22Rv1 (cell line): ENCODE results near the gene VGLL4.

Experiments used
- ZFX ChIP-seq: fragments of 450-650 bp; IDR thresholded peaks from 2 replicates; pipeline ENCODE4 v1.6.1; 2017; ENCODE audit warnings: antibody characterized with exemption, borderline replicate concordance
- TF ChIP-seq, protein P1 (sequence below): fragments of 450-650 bp; IDR thresholded peaks from 2 replicates; pipeline ENCODE4 v1.5.1; 2017; ENCODE audit warnings: mild to moderate bottlenecking

DNA sequence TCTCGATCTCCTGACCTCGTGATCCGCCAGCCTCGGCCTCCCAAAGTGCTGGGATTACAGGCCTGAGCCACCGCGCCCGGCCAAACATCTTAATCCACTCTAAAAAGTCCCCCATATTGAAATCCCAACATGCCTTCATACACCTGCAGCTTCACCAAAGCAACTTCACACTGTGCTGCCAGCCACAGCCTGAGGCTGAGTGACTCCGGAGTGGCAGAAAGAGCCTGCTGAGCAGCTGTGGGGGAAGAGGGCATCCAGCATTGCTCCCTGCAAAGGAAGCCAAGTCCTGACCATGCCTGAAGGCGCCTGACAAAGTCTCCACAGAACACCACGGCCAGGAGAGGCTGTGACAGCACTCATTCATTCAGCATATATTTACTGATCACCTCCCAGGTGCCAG lies 21.6 kb upstream of the VGLL4 start:
- TF ChIP-seq, protein P1, sequence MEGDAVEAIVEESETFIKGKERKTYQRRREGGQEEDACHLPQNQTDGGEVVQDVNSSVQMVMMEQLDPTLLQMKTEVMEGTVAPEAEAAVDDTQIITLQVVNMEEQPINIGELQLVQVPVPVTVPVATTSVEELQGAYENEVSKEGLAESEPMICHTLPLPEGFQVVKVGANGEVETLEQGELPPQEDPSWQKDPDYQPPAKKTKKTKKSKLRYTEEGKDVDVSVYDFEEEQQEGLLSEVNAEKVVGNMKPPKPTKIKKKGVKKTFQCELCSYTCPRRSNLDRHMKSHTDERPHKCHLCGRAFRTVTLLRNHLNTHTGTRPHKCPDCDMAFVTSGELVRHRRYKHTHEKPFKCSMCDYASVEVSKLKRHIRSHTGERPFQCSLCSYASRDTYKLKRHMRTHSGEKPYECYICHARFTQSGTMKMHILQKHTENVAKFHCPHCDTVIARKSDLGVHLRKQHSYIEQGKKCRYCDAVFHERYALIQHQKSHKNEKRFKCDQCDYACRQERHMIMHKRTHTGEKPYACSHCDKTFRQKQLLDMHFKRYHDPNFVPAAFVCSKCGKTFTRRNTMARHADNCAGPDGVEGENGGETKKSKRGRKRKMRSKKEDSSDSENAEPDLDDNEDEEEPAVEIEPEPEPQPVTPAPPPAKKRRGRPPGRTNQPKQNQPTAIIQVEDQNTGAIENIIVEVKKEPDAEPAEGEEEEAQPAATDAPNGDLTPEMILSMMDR = no peak
- no peak for TF ChIP-seq ZFX
